Ovary (tissue), 3 donors: Measurements from ENCODE around the gene HK2.

Source experiments
- EP300 ChIP-seq: sonication (generic); formaldehyde crosslinking; IDR thresholded peaks from one replicate; pipeline ENCODE4 v1.6.1; 2017; ENCODE audit warnings: antibody characterized with exemption
- POLR2A ChIP-seq: fragments of 450-650 bp; IDR thresholded peaks from one replicate; pipeline ENCODE4 v1.6.1; 2017; ENCODE audit warnings: antibody characterized with exemption, mild to moderate bottlenecking, moderate library complexity
- TF ChIP-seq, protein P1 (sequence below), 3 donors: fragments of 450-650 bp in 2 of 3; fragments of 200-600 bp in 1 of 3; IDR thresholded peaks; one replicate each; pipeline versions ENCODE4 v1.5.1 to v1.8.0; 2016 to 2022; ENCODE audit warnings: antibody characterized with exemption in 3 of 3, mild to moderate bottlenecking in 1 of 3
- donor health status: DM: no; HTN: no; CAD: no.

DNA sequence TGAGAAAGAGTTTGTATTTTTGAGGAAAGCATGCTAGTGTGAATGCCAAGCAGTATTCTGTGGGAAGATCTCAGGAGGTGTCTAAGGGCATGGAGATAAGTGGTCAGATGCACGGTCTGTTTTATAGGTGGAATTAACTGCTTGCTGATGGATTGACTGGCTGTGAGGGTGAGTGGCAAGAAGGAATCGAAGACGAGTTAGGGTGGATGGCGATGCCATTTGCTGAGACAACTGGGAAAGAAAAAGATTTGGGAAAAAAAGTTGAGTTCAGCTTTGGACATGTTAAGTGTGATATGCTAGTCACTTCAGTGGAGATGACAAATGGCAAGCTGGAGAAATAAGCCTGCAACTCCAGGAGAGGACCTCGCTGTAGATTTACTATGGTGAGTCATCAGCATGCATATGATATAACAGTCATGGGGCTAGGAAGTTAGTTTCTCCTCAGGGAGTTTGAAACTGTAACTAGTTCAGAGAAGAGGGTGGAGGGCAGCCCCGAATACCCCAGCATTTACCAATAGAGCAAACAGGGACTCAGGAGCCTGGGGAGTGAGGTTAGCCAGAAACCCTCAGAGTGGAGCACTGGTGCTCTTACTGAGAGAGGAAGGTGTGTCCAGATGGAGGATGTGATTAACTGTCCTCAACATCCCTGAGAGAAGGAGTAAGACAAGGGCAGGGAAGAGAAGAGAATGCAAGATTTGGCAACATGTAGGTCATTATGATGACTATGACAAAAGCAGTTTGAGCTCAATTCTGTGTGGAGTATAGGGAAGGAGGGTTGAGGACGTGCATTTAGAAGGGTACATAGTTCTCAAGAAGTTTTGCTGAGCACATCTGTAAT, 2.0 kb upstream of the HK2 start:
- TF ChIP-seq, protein P1, sequence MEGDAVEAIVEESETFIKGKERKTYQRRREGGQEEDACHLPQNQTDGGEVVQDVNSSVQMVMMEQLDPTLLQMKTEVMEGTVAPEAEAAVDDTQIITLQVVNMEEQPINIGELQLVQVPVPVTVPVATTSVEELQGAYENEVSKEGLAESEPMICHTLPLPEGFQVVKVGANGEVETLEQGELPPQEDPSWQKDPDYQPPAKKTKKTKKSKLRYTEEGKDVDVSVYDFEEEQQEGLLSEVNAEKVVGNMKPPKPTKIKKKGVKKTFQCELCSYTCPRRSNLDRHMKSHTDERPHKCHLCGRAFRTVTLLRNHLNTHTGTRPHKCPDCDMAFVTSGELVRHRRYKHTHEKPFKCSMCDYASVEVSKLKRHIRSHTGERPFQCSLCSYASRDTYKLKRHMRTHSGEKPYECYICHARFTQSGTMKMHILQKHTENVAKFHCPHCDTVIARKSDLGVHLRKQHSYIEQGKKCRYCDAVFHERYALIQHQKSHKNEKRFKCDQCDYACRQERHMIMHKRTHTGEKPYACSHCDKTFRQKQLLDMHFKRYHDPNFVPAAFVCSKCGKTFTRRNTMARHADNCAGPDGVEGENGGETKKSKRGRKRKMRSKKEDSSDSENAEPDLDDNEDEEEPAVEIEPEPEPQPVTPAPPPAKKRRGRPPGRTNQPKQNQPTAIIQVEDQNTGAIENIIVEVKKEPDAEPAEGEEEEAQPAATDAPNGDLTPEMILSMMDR (IDR thresholded peaks at IDR 0.05): no peak
- TF ChIP-seq POLR2A (no peak), EP300 (no peak)
